ENCODE measurements around the gene VCL.

Gene VCL

GRCh38 chr10:74099836-74100235 lies 101.9 kb downstream of the VCL start:
- TF ChIP-seq CTCF (IDR thresholded peaks at IDR 0.05; ENCODE audit: control insufficient read depth, extremely low read depth, insufficient read depth), result no peak
- DNase-seq (ENCODE audit: low read depth), result no peak
- no peak overlapping the region for H3K4me3 ChIP-seq (ENCODE audit: low read depth, low read length)

DNA sequence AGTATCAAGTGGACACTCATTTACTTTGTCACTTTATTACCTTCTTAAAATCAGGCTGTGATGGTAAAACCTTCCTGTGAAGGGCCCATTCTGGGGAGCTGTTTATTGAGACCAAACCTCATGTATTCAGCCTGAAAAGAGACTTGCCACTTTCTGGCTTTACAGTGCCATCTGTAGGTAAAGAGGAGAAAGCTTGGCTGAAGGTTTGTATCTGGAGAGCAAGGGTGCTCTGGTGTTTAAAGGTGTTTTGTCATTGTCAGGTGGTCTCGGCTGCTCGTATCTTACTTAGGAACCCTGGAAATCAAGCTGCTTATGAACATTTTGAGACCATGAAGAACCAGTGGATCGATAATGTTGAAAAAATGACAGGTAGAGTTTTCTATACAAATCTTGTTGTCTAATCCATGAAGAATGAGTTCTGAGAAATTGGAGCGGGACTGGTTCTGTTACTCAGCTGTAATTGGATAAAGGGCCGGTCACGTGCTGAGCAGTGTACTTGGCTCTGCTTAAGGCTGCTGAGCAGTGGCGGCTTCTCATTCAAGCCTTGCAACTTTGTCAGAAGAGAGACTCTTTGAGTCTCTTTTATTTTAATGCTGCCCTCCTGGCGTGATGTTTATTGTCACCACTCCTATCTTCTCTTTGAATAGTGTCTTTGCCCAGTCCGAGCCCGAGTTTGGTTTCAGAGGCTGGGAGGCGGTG lies 105.8 kb downstream of the VCL start:
- H3K4me3 ChIP-seq (ENCODE audit: low read depth, low read length), result no peak overlapping the region
- TF ChIP-seq CTCF (IDR thresholded peaks at IDR 0.05; ENCODE audit: control insufficient read depth, extremely low read depth, insufficient read depth), result peak; percentile 57
- DNase-seq (ENCODE audit: low read depth), result no peak

- no peak for TF ChIP-seq CTCF (IDR thresholded peaks at IDR 0.05; ENCODE audit: control insufficient read depth, extremely low read depth, insufficient read depth)
- DNase-seq (ENCODE audit: low read depth), result no peak
- no peak overlapping the region for H3K4me3 ChIP-seq (ENCODE audit: low read depth, low read length)
Measured at GRCh38 chr10:74104480-74104879, 106.6 kb downstream of the VCL start.

- DNase-seq (ENCODE audit: low read depth), result no peak
- TF ChIP-seq CTCF (IDR thresholded peaks at IDR 0.05; ENCODE audit: control insufficient read depth, extremely low read depth, insufficient read depth), result no peak
- H3K4me3 ChIP-seq (ENCODE audit: low read depth, low read length), result no peak overlapping the region
Measured at GRCh38 chr10:74104996-74105395, 107.1 kb downstream of the VCL start.

DNA sequence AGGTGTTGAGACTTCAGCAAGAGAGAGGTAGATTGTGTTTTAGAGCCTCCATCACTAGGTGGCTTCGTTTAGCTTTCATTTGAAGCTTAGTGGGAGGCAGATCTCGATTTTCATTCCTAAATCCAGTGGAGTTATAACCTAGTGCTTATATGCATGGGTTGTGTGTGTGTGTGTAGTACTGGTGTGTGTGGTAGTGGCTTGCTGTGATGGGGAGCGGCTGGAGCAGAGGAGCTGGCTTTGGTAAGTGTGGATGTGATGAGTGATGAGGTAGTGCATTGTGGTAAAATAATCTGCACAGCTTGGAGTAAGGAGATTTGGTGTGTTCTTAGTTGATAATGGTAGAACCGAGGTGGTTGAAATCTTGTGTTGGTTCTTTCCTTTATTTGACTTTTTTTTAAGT lies 109.5 kb downstream of the VCL start:
- DNase-seq (ENCODE audit: low read depth), result no peak
- no peak for TF ChIP-seq CTCF (IDR thresholded peaks at IDR 0.05; ENCODE audit: control insufficient read depth, extremely low read depth, insufficient read depth)
- no peak overlapping the region for H3K4me3 ChIP-seq (ENCODE audit: low read depth, low read length)

DNA sequence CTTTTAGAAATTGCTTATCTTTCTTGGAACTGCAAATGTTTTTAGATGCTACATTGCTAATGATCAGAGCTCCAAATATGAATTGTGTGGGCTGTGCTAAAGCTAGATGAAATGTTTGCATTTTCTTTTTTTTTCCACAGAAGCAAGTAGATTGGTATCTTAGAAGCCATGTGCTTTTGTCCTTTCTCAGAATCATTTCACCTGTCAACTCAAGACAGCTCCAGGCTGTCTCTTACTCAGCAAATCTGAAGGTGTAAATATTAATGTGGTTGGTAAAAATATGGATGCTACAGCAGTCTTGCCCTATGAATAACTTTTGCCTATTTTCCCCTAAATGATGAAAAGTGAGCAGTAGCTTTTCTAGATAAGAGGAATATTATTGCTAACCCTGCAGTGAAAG lies 111.5 kb downstream of the VCL start:
- no peak overlapping the region for H3K4me3 ChIP-seq (ENCODE audit: low read depth, low read length)
- DNase-seq (ENCODE audit: low read depth), result no peak
- TF ChIP-seq CTCF (IDR thresholded peaks at IDR 0.05; ENCODE audit: control insufficient read depth, extremely low read depth, insufficient read depth), result no peak

DNA sequence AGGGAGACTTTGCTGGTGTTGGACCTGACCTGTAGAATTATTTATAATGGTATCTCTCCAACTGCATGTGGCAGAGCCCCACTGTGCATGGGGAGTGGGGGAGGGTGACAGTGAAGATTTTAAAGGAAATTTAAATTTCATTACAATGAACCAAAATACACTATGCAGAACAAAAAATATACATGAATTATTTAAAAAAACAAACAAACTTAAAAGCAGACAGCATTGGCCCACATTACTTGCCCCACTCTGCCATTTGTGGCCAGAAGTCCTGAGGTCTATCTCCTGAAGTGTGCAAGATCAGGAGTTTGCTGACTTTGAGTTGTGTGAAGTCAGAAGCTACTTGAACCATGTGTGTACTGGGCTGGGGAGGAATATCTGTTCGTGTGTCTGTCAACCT lies 112.2 kb downstream of the VCL start:
- H3K4me3 ChIP-seq (ENCODE audit: low read depth, low read length), result no peak overlapping the region
- no peak for DNase-seq (ENCODE audit: low read depth)
- no peak for TF ChIP-seq CTCF (IDR thresholded peaks at IDR 0.05; ENCODE audit: control insufficient read depth, extremely low read depth, insufficient read depth)
